Mesothelial cell of epicardium (in vitro differentiated cells): ENCODE results near the gene NID2. TPM values are rescaled to one million over a fixed set of nuclear protein-coding genes. Genes with fewer than 3 reads are reported as not detected.

Experiments
- DNase-seq, 2 experiments: peaks; one replicate each; pipeline ENCODE4 v3.0.0; 2021; ENCODE audit warnings: low spot score in 2 of 2; ENCODE audit not compliant: unreplicated experiment in 2 of 2
- H3K27ac Mint-ChIP-seq: 2 replicates; pipeline ENCODE4 v1.8.0; 2021; ENCODE audit warnings: mixed read lengths
- H3K27me3 Mint-ChIP-seq: 2 replicates; pipeline ENCODE4 v1.8.0; 2021; ENCODE audit warnings: low read depth, mixed read lengths
- H3K36me3 Mint-ChIP-seq: 2 replicates; pipeline ENCODE4 v1.8.0; 2021; ENCODE audit warnings: mixed read lengths
- H3K4me1 Mint-ChIP-seq: 2 replicates; pipeline ENCODE4 v1.8.0; 2021; ENCODE audit warnings: mixed read lengths
- H3K4me3 Mint-ChIP-seq: 2 replicates; pipeline ENCODE4 v1.8.0; 2021; ENCODE audit warnings: mild to moderate bottlenecking, moderate library complexity, mixed read lengths
- H3K9me3 Mint-ChIP-seq: 2 replicates; pipeline ENCODE4 v1.8.0; 2021; ENCODE audit warnings: mixed read lengths
- total RNA-seq: library from RNA; stranded (reverse); gene quantifications from 3 replicates; pipeline ENCODE4 v1.2.1, GENCODE V29; 2021
- TF ChIP-seq, protein P1 (sequence below): fragments of 200-600 bp; sonication (generic); IDR thresholded peaks from one replicate; pipeline ENCODE4 v1.5.0; 2021; ENCODE audit warnings: antibody characterized with exemption; ENCODE audit not compliant: unreplicated experiment

The NID2 gene
- total RNA-seq, 1 donor from 2014 or later = 120 TPM

GRCh38 chr14:52015411-52016030, 53.3 kb downstream of the NID2 start:
- no peak overlapping the region for H3K27ac Mint-ChIP-seq
- H3K9me3 Mint-ChIP-seq = no peaks in the 10 kb centered on the region
- no peak overlapping the region for H3K4me3 Mint-ChIP-seq
- DNase-seq = no peak
- H3K27me3 Mint-ChIP-seq = peaks cover 4% of the 10 kb centered on the region
- H3K4me1 Mint-ChIP-seq = peaks cover 15% of the 10 kb centered on the region
- H3K36me3 Mint-ChIP-seq = peaks cover 15% of the 10 kb centered on the region
- TF ChIP-seq, protein P1, sequence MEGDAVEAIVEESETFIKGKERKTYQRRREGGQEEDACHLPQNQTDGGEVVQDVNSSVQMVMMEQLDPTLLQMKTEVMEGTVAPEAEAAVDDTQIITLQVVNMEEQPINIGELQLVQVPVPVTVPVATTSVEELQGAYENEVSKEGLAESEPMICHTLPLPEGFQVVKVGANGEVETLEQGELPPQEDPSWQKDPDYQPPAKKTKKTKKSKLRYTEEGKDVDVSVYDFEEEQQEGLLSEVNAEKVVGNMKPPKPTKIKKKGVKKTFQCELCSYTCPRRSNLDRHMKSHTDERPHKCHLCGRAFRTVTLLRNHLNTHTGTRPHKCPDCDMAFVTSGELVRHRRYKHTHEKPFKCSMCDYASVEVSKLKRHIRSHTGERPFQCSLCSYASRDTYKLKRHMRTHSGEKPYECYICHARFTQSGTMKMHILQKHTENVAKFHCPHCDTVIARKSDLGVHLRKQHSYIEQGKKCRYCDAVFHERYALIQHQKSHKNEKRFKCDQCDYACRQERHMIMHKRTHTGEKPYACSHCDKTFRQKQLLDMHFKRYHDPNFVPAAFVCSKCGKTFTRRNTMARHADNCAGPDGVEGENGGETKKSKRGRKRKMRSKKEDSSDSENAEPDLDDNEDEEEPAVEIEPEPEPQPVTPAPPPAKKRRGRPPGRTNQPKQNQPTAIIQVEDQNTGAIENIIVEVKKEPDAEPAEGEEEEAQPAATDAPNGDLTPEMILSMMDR = no peak

- H3K9me3 Mint-ChIP-seq = no peaks in the 10 kb centered on the region
- TF ChIP-seq, protein P1 = no peak
- no peak for DNase-seq
- peaks cover 13% of the 10 kb centered on the region for H3K4me1 Mint-ChIP-seq
- H3K27ac Mint-ChIP-seq = peak overlapping the region; percentile 40
- peaks cover 4% of the 10 kb centered on the region for H3K27me3 Mint-ChIP-seq
- H3K36me3 Mint-ChIP-seq = peaks cover 17% of the 10 kb centered on the region
- no peak overlapping the region for H3K4me3 Mint-ChIP-seq
These were observed 54.1 kb downstream of the NID2 start for GRCh38 chr14:52014601-52015267.

DNA sequence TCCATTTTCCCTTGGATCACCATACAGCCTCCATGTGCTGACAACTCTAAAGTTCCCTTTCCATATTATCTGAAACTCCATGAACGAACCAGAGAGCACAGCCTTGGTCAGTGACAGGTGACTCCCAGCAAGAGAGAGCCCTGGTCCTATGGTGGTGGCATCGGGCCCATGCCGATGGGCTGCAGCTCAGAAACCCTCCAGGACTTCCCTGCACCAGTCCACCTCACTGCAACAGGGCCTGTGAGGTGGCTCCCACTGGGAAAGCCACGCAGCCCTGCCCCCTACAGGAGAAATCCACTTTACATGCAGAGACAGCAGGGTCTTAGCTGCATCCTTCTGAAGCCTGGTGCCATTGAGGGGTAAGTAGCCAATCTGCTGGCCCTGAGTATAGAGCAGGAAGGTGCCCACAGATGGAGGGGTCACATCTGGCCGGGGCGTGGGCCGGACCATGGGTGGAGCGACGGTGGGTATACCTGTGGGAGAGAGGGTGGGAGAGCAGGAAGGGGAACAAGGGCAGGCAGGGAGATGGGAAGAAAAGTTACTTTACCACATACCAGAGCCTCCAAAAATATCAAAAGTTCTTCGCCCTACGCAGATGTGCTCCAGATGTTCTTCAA, 54.8 kb downstream of the NID2 start:
- no peak for DNase-seq
- peaks cover 13% of the 10 kb centered on the region for H3K4me1 Mint-ChIP-seq
- peak overlapping the region; percentile 40 for H3K27ac Mint-ChIP-seq
- H3K36me3 Mint-ChIP-seq = peaks cover 19% of the 10 kb centered on the region
- H3K9me3 Mint-ChIP-seq = no peaks in the 10 kb centered on the region
- H3K27me3 Mint-ChIP-seq = peaks cover 4% of the 10 kb centered on the region
- no peak overlapping the region for H3K4me3 Mint-ChIP-seq
- TF ChIP-seq, protein P1 = peak; percentile 13

- TF ChIP-seq, protein P1 = no peak
- H3K36me3 Mint-ChIP-seq = peaks cover 27% of the 10 kb centered on the region
- no peak overlapping the region for H3K27ac Mint-ChIP-seq
- H3K9me3 Mint-ChIP-seq = no peaks in the 10 kb centered on the region
- peaks cover 8% of the 10 kb centered on the region for H3K4me1 Mint-ChIP-seq
- H3K27me3 Mint-ChIP-seq = peaks cover 4% of the 10 kb centered on the region
- DNase-seq = no peak
- no peak overlapping the region for H3K4me3 Mint-ChIP-seq
These were observed 56.2 kb downstream of the NID2 start for GRCh38 chr14:52012635-52013034.

DNA sequence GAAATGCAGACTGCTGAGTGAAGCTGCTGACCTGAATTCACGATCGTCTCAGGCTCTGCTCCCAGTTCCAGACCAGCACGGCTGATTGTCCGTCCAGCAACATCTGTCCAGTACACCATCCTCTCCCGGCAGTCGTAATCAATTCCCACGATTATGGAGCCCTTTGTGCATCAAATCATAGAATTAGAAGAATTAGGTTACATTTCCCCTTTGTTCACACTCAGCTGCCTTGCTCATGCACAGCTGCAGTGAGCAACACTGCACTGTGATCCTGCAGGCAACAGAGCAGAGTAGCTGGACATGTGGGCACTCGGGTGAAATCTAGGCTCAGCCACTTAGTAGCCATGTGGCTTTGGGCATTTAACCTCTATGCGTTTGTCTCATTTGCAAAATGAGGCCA, 57.3 kb downstream of the NID2 start:
- TF ChIP-seq, protein P1 = no peak
- Mint-ChIP-seq H3K9me3 (no peaks in the 10 kb centered on the region), H3K4me1 (peaks cover 8% of the 10 kb centered on the region), H3K27me3 (peaks cover 3% of the 10 kb centered on the region), H3K27ac (no peak overlapping the region), H3K36me3 (peaks cover 32% of the 10 kb centered on the region), H3K4me3 (no peak overlapping the region)
- no peak for DNase-seq
